ENCODE measurements around the gene DNAJC6. TPM values are rescaled to one million over a fixed set of nuclear protein-coding genes. Genes with fewer than 3 reads are reported as not detected.
"Not testable (repeated sequence)": the region's sequence is repeated elsewhere in the genome, so short reads cannot be mapped to it uniquely, and the experiment has no call there.

DNAJC6 gene
- total RNA-seq, 1 donor from 2014 or later, result 21.9 TPM

DNA sequence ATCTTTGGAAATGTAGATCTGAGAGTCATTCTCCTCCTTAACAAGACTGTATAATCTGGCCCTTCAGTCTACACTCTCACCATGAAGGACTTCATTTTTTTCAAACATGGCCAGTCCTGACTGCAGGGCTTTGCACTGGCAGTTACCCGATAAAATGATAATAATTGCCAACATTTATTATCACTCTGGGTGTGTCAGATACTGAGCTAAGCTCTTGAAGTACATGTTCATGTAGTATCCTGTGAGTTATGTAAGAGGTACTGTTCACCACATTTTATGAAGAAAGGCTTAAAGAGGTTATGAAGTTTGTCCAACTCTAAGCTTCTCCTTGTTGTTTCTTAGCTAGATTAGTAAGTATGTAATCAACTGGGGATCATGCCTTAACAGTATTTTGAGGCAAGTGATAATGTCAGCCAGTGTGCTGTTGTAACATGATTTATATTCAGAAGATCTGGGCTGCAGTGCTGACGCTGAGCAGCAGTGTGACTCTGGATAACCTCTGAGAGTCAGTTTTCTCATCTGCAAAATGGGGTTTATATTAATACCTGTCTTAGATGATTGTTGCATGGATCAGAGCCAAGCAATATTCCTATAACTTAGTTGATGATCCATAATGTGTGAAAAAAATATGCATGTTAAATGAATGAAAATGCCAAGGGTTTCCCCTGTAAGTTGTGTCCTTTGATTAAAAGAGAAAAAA is 69.1 kb downstream of the DNAJC6 start:
- Histone ChIP-seq H3K4me2 (no peak overlapping the region), H3K79me2 (ENCODE audit: low read depth) (no peaks in the 10 kb centered on the region), H3K27ac (no peak overlapping the region), H3K4me1 (no peaks in the 10 kb centered on the region), H3K9me3 (ENCODE audit: low read depth) (no peaks in the 10 kb centered on the region), H3K9ac (no peak overlapping the region), H4K20me1 (ENCODE audit: low read depth) (no peaks in the 10 kb centered on the region), H3K36me3 (no peaks in the 10 kb centered on the region), H2AFZ (replicated peaks) (no peak overlapping the region), H3K4me3 (no peak overlapping the region), H3K27me3 (no peaks in the 10 kb centered on the region), H3F3A (ENCODE audit: low read depth) (no peaks in the 10 kb centered on the region)
- no peak for DNase-seq (ENCODE audit: low spot score)
- Mint-ChIP-seq H3K36me3 (no peaks in the 10 kb centered on the region), H3K27me3 (ENCODE audit: insufficient read depth, low read depth) (peaks cover 2% of the 10 kb centered on the region), H3K4me1 (no peaks in the 10 kb centered on the region), H3K4me3 (no peak overlapping the region), H3K27ac (no peak overlapping the region), H3K9me3 (peaks cover 3% of the 10 kb centered on the region)
- TF ChIP-seq EZH2 (IDR thresholded peaks at IDR 0.05) (no peak), EZH2phosphoT487 (IDR thresholded peaks at IDR 0.05) (no peak)
- TF ChIP-seq, protein P1, sequence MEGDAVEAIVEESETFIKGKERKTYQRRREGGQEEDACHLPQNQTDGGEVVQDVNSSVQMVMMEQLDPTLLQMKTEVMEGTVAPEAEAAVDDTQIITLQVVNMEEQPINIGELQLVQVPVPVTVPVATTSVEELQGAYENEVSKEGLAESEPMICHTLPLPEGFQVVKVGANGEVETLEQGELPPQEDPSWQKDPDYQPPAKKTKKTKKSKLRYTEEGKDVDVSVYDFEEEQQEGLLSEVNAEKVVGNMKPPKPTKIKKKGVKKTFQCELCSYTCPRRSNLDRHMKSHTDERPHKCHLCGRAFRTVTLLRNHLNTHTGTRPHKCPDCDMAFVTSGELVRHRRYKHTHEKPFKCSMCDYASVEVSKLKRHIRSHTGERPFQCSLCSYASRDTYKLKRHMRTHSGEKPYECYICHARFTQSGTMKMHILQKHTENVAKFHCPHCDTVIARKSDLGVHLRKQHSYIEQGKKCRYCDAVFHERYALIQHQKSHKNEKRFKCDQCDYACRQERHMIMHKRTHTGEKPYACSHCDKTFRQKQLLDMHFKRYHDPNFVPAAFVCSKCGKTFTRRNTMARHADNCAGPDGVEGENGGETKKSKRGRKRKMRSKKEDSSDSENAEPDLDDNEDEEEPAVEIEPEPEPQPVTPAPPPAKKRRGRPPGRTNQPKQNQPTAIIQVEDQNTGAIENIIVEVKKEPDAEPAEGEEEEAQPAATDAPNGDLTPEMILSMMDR (IDR thresholded peaks at IDR 0.05), result no peak

DNA sequence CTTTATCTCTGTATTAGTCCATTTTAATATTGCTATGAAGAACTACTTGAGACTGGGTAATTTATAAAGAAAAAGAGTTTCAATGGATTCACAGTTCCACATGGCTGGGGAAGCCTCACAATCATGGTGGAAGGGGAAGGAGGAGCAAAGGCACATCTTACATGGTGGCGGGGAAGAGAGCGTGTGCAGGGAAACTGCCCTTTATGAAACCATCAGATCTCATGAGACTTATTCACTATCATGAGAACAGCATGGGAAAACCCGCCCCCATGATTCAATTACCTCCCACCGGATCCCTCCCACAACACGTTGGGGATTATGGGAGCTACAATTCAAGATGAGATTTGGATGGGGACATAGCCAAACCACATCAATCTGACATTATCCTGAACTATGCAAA is 75.1 kb downstream of the DNAJC6 start:
- H3K27ac ChIP-seq; H3K27me3 Mint-ChIP-seq (ENCODE audit: insufficient read depth, low read depth); H3K4me1 ChIP-seq; H3K4me3 Mint-ChIP-seq; H3K36me3 Mint-ChIP-seq; H3K9me3 Mint-ChIP-seq; H3K79me2 ChIP-seq (ENCODE audit: low read depth); H3K9me3 ChIP-seq (ENCODE audit: low read depth); H3K4me3 ChIP-seq; H3K27ac Mint-ChIP-seq; H3F3A ChIP-seq (ENCODE audit: low read depth); H2AFZ ChIP-seq (replicated peaks); H3K4me1 Mint-ChIP-seq; H3K4me2 ChIP-seq; H3K36me3 ChIP-seq; DNase-seq (ENCODE audit: low spot score); H3K9ac ChIP-seq; H4K20me1 ChIP-seq (ENCODE audit: low read depth); H3K27me3 ChIP-seq: not testable (repeated sequence)

DNA sequence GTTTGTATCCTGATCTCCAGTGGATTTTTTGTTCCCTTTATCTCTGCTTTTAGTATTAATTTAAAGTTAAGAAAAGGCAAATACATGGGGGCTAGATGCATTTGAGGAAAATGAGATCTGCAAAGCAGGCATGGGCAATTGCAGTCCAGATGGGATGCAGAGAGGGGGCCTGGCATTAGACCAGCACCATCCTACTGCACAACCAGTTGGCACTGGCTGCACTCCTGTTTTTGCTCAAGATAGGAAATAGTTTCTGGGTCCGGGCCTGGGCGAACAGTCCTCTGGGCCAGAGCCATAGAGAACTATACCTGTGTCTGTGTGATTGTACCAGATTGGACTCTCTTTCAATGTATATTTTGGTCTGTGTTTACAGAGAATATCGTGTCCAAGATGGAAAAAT is 77.1 kb downstream of the DNAJC6 start:
- H3K36me3 ChIP-seq, result peaks cover 4% of the 10 kb centered on the region
- no peak overlapping the region for H3K4me2 ChIP-seq

DNA sequence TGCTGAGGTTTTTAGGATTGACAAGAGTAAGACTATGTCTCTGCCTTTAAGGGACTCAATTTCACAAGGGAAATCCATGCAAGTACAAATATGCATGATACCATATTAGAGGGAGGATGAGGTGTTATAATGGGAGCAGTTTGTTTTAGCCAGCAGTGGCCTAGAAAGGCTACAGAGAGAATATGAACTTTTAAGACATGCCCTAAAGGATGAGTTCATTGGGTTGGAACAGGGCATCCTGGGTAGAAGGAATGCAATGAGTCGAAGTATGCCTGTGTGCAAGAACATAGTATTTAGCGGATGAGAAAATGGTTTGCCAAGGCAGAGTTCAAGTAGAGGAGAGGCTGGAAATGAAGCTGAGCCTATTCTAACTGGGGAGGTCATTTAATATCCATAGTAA is 78.5 kb downstream of the DNAJC6 start:
- Histone ChIP-seq H3K79me2 (ENCODE audit: low read depth) (no peaks in the 10 kb centered on the region), H3K4me2 (no peak overlapping the region), H3F3A (ENCODE audit: low read depth) (no peaks in the 10 kb centered on the region), H3K27me3 (no peaks in the 10 kb centered on the region), H3K9me3 (ENCODE audit: low read depth) (no peaks in the 10 kb centered on the region), H3K36me3 (peaks cover 4% of the 10 kb centered on the region), H3K4me1 (no peaks in the 10 kb centered on the region), H3K4me3 (no peak overlapping the region), H4K20me1 (ENCODE audit: low read depth) (no peaks in the 10 kb centered on the region), H2AFZ (replicated peaks) (no peak overlapping the region), H3K9ac (no peak overlapping the region), H3K27ac (no peak overlapping the region)
- H3K27ac Mint-ChIP-seq, result no peak overlapping the region
- no peaks in the 10 kb centered on the region for H3K36me3 Mint-ChIP-seq
- H3K27me3 Mint-ChIP-seq (ENCODE audit: insufficient read depth, low read depth), result peaks cover 2% of the 10 kb centered on the region
- no peak overlapping the region for H3K4me3 Mint-ChIP-seq
- no peak for TF ChIP-seq EZH2phosphoT487 (IDR thresholded peaks at IDR 0.05)
- no peak for TF ChIP-seq EZH2 (IDR thresholded peaks at IDR 0.05)
- TF ChIP-seq, protein P1 (IDR thresholded peaks at IDR 0.05), result no peak
- H3K9me3 Mint-ChIP-seq, result no peaks in the 10 kb centered on the region
- H3K4me1 Mint-ChIP-seq, result no peaks in the 10 kb centered on the region
- no peak for DNase-seq (ENCODE audit: low spot score)

More for the DNA sequence above, 77.1 kb downstream of the DNAJC6 start:
- no peak overlapping the region for H3K4me3 Mint-ChIP-seq
- H3K9me3 Mint-ChIP-seq, result no peaks in the 10 kb centered on the region
- no peak overlapping the region for H3K27ac ChIP-seq
- no peaks in the 10 kb centered on the region for H3K4me1 ChIP-seq
- no peak overlapping the region for H2AFZ ChIP-seq (replicated peaks)
- no peak for TF ChIP-seq EZH2phosphoT487 (IDR thresholded peaks at IDR 0.05)
- TF ChIP-seq EZH2 (IDR thresholded peaks at IDR 0.05), result no peak
- TF ChIP-seq, protein P1 (IDR thresholded peaks at IDR 0.05), result no peak
- no peak overlapping the region for H3K4me3 ChIP-seq
- no peaks in the 10 kb centered on the region for H3K27me3 ChIP-seq
- H3K79me2 ChIP-seq (ENCODE audit: low read depth), result no peaks in the 10 kb centered on the region
- no peaks in the 10 kb centered on the region for H3K36me3 Mint-ChIP-seq
- H3K9ac ChIP-seq, result no peak overlapping the region
- H3F3A ChIP-seq (ENCODE audit: low read depth), result no peaks in the 10 kb centered on the region
- H4K20me1 ChIP-seq (ENCODE audit: low read depth), result no peaks in the 10 kb centered on the region
- no peaks in the 10 kb centered on the region for H3K4me1 Mint-ChIP-seq
- no peak for DNase-seq (ENCODE audit: low spot score)
- H3K27ac Mint-ChIP-seq, result no peak overlapping the region
- no peaks in the 10 kb centered on the region for H3K9me3 ChIP-seq (ENCODE audit: low read depth)
- H3K27me3 Mint-ChIP-seq (ENCODE audit: insufficient read depth, low read depth), result peaks cover 2% of the 10 kb centered on the region

All from neural progenitor cell (in vitro differentiated cells).